Ureter (tissue), 1 donor: Measurements from ENCODE around the gene DSG3. TPM values are rescaled to one million over a fixed set of nuclear protein-coding genes. Genes with fewer than 3 reads are reported as not detected.

Experiments
- DNase-seq: peaks from one replicate; pipeline ENCODE4 v3.0.0-alpha.2; 2020; ENCODE audit warnings: low spot score
- total RNA-seq: library from RNA; stranded (reverse); gene quantifications from one replicate; pipeline ENCODE4 v1.2.4, GENCODE V29; 2023
- donor health status: DM: yes; HTN: yes; CAD: no.

DSG3 gene
- total RNA-seq, 1 donor from 2014 or later, result 0.05 TPM

DNA sequence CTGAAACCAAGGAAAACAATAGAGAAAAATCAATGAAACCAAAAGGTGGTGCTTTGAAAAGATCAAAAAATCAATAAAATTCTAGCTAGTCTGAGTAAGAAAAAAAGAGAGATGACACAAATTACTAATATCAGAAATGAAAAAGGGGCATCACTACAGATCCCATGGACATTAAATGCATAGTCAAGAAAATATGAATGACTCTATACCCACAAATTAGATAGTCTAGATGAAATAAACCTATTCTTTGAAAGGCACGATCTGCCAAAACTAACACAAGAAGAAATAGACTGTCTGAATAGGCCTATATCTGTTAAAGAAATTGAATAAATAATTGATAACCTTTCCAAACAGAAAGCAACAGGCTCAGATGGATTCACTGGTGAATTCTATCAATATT lies 15.2 kb upstream of the DSG3 start:
- DNase-seq, result no peak

DNA sequence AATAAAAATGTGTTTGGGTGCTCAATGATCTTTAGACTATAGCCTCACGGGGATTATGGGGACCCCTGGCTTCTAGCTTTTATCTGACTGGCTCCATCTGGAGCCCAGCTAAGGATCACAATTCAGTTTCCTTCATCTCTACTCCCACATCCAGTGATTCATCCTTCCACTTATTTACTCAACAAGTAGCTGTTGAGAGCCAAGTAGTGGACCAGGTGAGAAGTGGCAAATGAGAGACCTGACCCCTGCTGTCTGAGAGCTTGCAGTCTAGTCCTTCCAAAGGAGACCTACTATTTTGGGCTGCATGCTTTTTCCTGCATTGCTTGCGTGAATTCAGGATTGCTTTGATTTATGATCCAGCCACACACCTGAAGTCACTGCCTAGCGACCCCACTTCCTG lies 10.7 kb upstream of the DSG3 start:
- no peak for DNase-seq

DNA sequence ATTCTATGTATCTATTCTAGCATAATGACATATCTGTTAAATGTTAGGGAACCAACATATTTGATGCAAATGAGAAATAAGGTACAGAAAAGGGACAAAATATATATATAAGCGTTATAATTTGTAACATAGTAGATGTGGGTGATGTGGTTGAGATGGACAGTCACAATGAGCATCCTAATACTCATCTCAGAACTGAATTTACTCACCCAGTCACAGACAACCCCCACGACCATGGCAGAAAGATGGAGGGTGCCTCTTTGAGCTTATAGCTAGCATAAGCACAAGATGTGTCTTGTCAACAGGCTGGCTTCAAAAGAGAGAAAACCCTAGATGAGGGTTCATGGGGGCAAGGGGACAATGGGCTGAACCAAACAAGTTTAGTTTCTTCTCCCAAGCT lies 9.1 kb upstream of the DSG3 start:
- no peak for DNase-seq

DNA sequence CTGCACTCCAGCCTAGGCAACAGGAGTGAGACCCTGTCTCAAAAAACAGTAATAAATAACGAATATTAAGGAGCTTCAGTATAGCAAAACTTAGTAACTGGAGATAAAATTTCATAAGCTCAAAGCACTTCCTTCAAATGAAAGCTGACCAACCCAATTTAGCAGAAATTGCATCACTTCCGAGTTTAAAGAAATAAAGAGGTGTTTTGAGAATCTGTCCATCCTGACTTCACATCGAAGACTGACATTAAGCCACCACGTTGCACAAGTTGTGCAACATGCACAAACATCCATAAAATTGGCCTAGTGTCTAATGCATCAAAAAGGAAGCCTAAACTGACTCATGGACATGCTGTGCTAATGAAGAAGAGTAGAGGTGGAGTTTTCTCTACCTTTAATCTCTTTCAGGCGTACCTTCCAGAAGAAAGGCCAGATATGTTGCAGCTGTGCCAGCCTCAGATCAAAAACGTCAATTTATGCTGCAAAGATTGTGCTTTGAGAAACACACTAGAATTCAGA lies 7.7 kb upstream of the DSG3 start:
- no peak for DNase-seq

- DNase-seq, result no peak
These were observed 6.8 kb upstream of the DSG3 start for GRCh38 chr18:31440787-31441186.

- DNase-seq, result no peak
These were observed 6.0 kb upstream of the DSG3 start for GRCh38 chr18:31441493-31441892.

DNA sequence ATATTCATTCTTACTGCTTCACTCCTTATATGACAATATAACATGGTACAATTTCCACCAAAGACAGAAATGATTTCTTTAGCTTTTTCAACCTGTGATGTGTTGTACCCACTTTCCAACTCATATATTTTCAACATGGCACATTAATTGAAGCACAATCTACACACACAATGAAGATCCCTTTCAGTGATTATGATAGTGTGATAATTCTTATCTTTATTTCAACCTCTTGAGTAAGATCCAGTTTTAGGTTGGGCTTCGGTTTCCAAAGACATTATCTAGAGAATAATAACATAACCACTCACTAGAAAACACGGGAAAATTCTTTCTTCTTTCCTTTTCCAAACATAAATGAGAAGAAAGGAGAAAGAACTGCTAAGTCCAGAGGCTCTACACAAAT lies 3.4 kb upstream of the DSG3 start:
- DNase-seq, result no peak

GRCh38 chr18:31445908-31446307 lies 1.6 kb upstream of the DSG3 start:
- no peak for DNase-seq

- no peak for DNase-seq
These were observed 687 bp upstream of the DSG3 start for GRCh38 chr18:31446854-31447253.

DNA sequence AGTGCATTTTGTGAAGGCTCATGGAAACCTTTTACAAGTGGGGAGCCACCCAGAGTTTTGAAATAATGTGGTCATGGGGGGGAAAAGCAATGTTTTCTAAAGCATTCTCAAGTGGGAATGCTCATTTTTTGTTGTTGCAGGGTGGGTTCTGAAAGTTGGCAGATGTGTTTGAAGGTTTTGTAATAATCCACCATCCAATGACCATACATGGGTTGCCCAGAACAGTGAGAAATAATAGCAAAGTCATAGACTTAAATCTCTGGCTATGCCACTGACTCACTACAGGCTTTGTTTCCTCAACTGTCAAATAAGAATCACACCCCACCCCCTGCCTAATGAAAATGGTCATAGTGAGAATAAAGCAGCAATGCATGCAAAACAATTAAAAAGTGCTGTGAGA lies 2.9 kb downstream of the DSG3 start:
- no peak for DNase-seq

DNA sequence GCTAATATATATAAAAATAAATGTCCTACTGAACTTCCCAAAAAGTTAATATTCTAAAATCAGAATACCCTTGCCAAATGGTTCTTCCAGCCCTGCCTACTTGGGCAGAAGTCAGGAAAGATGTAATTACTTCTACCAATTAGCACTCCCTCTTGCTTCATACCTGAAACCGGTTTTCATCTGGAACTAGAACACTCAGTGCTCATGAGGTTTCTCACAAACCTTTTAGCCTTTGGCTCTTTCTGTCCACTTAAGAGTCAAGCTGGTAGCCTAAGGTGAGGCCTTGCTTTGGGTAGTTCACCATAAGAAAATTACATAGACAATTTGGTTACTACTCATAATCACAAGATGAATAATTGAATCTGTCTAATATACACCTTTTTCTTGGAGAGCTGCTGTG lies 4.1 kb downstream of the DSG3 start:
- DNase-seq, result no peak

GRCh38 chr18:31454066-31454708 lies 6.6 kb downstream of the DSG3 start:
- no peak for DNase-seq

GRCh38 chr18:31469629-31470028 lies 22.1 kb downstream of the DSG3 start:
- no peak for DNase-seq

DNA sequence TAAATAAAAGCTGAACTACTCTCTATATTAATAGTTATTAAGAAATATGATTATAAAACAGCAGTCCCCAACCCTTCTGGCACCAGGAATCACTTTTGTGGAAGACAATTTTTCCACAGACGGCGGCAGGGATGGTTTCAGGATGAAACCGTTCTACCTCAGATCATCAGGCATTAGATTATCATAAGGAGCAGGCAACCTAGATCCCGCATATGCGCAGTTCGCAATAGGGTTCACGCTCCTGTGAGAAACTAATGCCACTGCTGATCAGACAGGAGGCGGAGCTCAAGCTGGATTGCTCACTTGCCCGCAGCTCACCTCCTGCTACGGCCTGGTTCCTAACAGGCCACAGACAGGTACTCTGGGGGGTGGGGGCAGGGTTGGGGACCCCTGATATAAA lies 31.1 kb downstream of the DSG3 start:
- DNase-seq, result no peak

DNA sequence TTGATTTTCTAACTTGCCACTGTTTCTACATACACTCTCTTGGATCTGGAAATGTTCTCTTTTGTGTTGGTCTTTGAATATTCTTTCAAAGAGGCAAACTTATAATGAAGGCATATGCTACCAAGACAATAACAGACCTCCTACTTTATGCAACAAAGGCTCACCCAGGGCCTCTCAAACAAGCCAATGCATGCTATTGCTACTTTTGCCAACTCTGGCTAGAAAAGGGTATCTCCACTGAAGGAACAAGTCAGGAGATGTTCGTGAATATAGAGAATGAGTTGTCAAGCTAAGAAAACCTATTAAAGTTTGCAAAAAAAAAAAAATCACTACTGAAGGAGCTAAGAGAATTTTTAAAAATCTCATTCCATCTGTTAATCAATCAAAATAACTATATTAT lies 34.5 kb downstream of the DSG3 start:
- DNase-seq, result no peak

DNA sequence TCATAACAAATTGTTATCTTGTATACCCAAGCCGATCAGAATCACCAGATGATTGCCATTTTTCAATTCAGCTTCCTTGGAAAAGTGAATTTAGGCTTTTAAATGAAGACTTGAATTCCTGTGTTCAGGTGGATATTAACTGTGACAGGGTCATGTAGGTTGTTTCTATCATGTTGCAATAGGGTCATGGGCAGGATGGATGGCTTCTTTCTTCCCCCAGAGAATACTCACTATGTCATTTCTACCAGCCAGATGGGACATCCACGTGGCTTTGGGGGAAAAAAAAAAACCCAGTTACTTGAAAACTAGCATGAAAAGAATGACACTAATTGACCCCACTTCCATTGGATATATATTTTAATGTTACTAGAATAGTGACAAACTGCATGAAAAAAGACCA lies 35.9 kb downstream of the DSG3 start:
- DNase-seq, result no peak

DNA sequence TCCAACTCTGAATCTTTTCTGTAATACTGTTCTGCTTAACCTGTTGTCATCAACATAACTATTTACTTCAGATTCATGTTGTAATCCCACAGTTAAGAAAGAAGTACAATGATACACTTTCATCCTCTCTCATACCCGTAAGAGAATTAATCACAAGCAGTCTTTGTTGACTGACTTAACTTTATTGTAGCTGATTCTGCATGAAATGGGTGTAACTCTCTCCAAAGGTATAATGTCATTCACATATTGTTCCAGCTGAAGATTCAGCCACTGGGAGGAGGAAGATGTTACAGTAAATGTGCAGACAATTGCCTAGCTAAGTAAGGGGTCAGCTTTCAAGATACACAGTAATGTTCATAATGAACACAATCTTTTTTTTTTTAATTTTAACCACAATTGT lies 36.9 kb downstream of the DSG3 start:
- no peak for DNase-seq

DNA sequence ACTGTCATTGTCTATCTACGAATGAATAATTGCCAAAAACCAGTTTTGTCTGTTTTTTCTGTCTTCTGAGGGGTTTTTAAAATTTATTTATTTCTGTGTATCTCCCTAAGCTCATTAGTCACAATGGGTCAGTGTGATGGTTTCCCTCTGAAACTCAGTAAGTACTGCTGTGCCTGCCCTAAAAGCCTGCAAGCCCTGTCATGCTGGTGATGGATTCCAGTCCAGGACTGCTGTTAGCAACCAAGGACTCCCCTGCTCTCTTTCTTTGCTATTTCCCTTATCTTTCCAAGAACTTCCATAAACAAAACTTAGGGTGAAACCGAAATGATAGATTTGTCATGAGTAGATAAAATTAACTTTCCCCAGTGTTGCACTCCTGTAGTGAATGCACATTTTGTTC lies 38.6 kb downstream of the DSG3 start:
- DNase-seq, result no peak

- DNase-seq, result no peak
These were observed 39.9 kb downstream of the DSG3 start for GRCh38 chr18:31487246-31488015.

DNA sequence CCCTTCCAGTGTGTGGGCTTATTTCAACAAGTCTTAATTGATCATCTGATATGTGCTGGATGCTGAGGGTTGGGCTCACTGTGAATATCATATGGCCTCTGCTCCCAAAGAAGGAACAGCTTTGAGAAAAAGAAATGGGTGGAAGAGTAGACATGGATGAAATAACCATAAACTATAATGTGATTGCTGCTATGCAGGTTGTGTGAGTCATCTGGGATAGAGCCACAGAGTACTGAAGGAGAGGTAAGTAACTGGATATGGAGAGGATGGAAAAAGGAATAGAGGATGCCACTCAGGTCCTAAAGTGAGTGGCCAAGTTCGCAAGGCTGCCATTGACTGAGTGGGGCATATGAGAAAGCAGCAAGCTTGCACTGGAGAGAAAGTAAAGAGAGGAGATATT lies 41.8 kb downstream of the DSG3 start:
- no peak for DNase-seq

DNA sequence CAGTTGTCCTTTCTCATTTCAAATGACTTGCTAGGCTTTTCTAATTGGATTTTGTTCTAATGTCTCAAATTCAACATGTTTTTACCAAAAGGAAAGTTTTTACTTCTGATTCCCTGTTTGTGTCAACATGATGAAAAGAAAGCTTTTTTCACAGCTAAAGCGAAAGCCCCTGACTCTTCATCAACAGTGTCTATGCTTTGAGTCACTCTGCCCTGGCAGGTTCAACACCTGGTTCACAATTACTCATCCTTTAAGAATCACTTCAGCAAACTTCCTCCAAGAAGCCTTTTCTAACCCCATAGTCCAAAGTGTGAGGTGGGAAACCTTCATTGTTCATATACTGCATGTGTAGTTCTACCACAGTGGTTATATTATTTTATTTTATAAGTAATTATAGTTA lies 42.8 kb downstream of the DSG3 start:
- no peak for DNase-seq

GRCh38 chr18:31490833-31491232 lies 43.3 kb downstream of the DSG3 start:
- no peak for DNase-seq

DNA sequence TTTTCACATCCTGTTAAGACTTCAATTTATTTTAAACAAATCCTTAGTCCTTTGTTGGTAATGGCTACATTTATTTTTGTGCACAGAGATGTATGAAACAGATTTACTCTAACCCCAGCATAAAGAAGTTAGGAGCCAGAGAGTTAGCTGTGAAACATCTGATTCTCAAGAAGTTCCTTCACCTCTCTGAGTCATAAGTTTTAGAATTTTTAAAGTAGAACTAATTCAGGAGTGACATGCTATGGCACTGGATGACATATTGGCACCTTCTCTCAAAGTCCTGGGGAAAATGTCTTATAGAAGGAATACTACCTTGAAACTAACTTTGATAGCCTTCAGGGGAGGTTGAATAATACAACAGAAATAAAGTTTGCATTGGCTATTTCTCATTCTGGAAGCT lies 44.0 kb downstream of the DSG3 start:
- no peak for DNase-seq

- no peak for DNase-seq
These were observed 45.1 kb downstream of the DSG3 start for GRCh38 chr18:31492671-31493070.
